Nephron progenitor cell (in vitro differentiated cells): ENCODE data around the gene LSM2.

Experiments used
- DNase-seq: peaks from one replicate; pipeline ENCODE4 v3.0.0; 2021
- H3K27ac Mint-ChIP-seq: 2 replicates; pipeline ENCODE4 v1.8.0; 2021; ENCODE audit warnings: mild to moderate bottlenecking, moderate library complexity, mixed read lengths
- H3K27me3 Mint-ChIP-seq: 2 replicates; pipeline ENCODE4 v1.8.0; 2021; ENCODE audit warnings: mild to moderate bottlenecking, low read depth, mixed read lengths; ENCODE audit not compliant: poor library complexity
- H3K36me3 Mint-ChIP-seq: 2 replicates; pipeline ENCODE4 v1.8.0; 2021; ENCODE audit warnings: low read depth, mixed read lengths
- H3K4me1 Mint-ChIP-seq: 2 replicates; pipeline ENCODE4 v1.8.0; 2021; ENCODE audit warnings: mixed read lengths
- H3K4me3 Mint-ChIP-seq: 2 replicates; pipeline ENCODE4 v1.8.0; 2021; ENCODE audit warnings: mild to moderate bottlenecking, moderate library complexity, mixed read lengths
- H3K9me3 Mint-ChIP-seq: 2 replicates; pipeline ENCODE4 v1.8.0; 2021; ENCODE audit warnings: mild to moderate bottlenecking, moderate library complexity, mixed read lengths
- CTCF ChIP-seq: fragments of 200-600 bp; sonication (generic); IDR thresholded peaks from 2 replicates; pipeline ENCODE4 v1.5.0; 2021; ENCODE audit warnings: antibody characterized with exemption

Gene LSM2

GRCh38 chr6:31778999-31779885, 27.5 kb downstream of the LSM2 start:
- TF ChIP-seq CTCF: no peak
- Mint-ChIP-seq H3K27ac (no peak overlapping the region), H3K4me1 (peaks cover 27% of the 10 kb centered on the region), H3K27me3 (no peaks in the 10 kb centered on the region), H3K36me3 (peaks cover 15% of the 10 kb centered on the region), H3K4me3 (no peak overlapping the region), H3K9me3 (no peaks in the 10 kb centered on the region)
- DNase-seq: no peak

- DNase-seq: no peak
- Mint-ChIP-seq H3K9me3 (no peaks in the 10 kb centered on the region), H3K27ac (no peak overlapping the region), H3K36me3 (peaks cover 11% of the 10 kb centered on the region), H3K4me3 (no peak overlapping the region), H3K27me3 (no peaks in the 10 kb centered on the region), H3K4me1 (peaks cover 27% of the 10 kb centered on the region)
- no peak for TF ChIP-seq CTCF
Measured at GRCh38 chr6:31778193-31778592, 28.6 kb downstream of the LSM2 start.

- no peak for DNase-seq
- Mint-ChIP-seq H3K9me3 (no peaks in the 10 kb centered on the region), H3K27me3 (no peaks in the 10 kb centered on the region), H3K36me3 (peaks cover 6% of the 10 kb centered on the region), H3K4me3 (no peak overlapping the region), H3K27ac (no peak overlapping the region), H3K4me1 (peaks cover 27% of the 10 kb centered on the region)
- no peak for TF ChIP-seq CTCF
Measured at GRCh38 chr6:31777667-31778050, 29.1 kb downstream of the LSM2 start.

GRCh38 chr6:31776989-31777666, 29.6 kb downstream of the LSM2 start, which contains the start of gene VWA7:
TSS of gene VWA7 (minus strand) at chr6:31777328. CDS start at chr6:31776779, 549 bp downstream.
- DNase-seq: peak; percentile 60
- H3K27ac Mint-ChIP-seq: no peak within 1 kb of the TSS
- no peak for TF ChIP-seq CTCF

GRCh38 chr6:31776485-31776988, 30.2 kb downstream of the LSM2 start:
- Mint-ChIP-seq H3K36me3 (peaks cover 5% of the 10 kb centered on the region), H3K4me3 (no peak overlapping the region), H3K27me3 (no peaks in the 10 kb centered on the region), H3K27ac (no peak overlapping the region), H3K9me3 (no peaks in the 10 kb centered on the region), H3K4me1 (peaks cover 27% of the 10 kb centered on the region)
- no peak for TF ChIP-seq CTCF
- peak; percentile 33 for DNase-seq

More at GRCh38 chr6:31776989-31777666, 29.6 kb downstream of the LSM2 start, which contains the start of gene VWA7:
- Mint-ChIP-seq H3K27me3 (no peaks in the 10 kb centered on the region), H3K4me3 (no peak within 1 kb of the TSS), H3K4me1 (peaks cover 27% of the 10 kb centered on the region), H3K9me3 (no peaks in the 10 kb centered on the region), H3K36me3 (peaks cover 5% of the 10 kb centered on the region)
